ENCODE data around the gene MKRN2. TPM values are rescaled to one million over a fixed set of nuclear protein-coding genes. Genes with fewer than 3 reads are reported as not detected.
"Not testable (repeated sequence)": the region's sequence is repeated elsewhere in the genome, so short reads cannot be mapped to it uniquely, and the experiment has no call there.

MKRN2 gene
- total RNA-seq, 1 experiment from 2014 or later: 29.0 TPM

DNA sequence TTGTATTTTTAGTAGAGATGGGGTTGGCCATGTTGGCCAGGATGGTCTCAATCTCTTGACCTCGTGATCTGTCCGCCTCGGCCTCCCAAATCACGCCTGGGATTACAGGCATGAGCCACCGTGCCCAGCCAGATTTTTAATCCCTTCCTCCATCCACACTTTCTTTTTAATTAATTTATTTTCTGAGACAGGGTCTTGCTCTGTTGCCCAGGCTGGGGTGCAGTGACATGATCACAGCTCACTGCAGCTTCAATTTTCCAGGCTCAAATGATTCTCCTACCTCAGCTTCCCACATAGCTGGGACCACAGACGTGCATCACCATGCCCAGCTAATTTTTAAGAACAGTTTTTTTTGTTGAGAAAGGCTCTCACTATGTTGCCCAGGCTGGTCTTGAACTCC lies 63.4 kb downstream of the MKRN2 start:
- no peaks in the 10 kb centered on the region for H3K27me3 ChIP-seq (ENCODE audit: control insufficient read depth, insufficient read depth, low read length)
- H3K4me3 ChIP-seq (ENCODE audit: insufficient read depth, low read depth, low read length): no peak overlapping the region
- no peak for DNase-seq
- peaks cover 3% of the 10 kb centered on the region for H3K36me3 ChIP-seq (replicated peaks; ENCODE audit: control insufficient read depth, insufficient read depth, low read length)

DNA sequence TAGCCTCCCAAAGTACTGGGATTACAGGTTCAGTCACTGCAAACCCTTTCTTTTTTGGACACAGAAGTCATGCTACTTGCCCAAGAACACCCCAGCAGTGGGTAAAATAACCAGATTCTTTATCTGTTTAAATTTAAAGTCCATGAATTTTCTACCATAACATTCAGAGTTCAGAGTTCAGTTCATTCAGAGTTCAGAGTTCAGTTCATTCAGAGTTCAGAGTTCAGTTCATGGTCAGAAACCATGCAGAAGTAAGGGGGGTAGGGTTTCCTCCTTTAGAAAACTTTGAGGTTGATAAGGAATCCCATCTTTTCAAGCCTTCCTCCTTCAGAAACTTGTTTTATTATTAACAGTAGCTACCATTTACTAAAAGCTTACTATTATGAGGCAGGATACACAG lies 63.8 kb downstream of the MKRN2 start:
- DNase-seq: no peak
- no peaks in the 10 kb centered on the region for H3K27me3 ChIP-seq (ENCODE audit: control insufficient read depth, insufficient read depth, low read length)

DNA sequence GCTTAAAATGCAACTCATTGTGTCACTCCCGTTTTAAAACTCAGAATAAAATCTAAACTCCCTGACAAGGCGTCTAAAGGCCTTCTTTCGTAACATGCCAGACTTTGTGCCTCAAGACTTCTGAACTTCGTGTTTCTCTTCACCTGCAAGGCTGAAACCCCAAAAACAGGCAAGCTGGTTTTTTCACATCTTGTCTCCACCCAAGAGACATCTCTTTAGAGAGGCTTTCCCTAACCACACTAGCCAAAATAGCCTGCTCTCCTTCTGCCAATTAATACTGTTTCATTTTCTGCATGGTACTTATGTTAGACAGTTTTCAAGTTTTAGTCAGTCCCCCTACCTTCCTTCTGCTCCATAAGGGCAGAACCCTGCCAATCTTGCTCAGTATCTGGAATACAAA lies 65.4 kb downstream of the MKRN2 start:
- peaks cover 2% of the 10 kb centered on the region for H3K36me3 ChIP-seq (replicated peaks; ENCODE audit: control insufficient read depth, insufficient read depth, low read length)
- H3K27me3 ChIP-seq (ENCODE audit: control insufficient read depth, insufficient read depth, low read length): no peaks in the 10 kb centered on the region
- DNase-seq: no peak
- no peak overlapping the region for H3K4me3 ChIP-seq (ENCODE audit: insufficient read depth, low read depth, low read length)

More for the DNA sequence above, 63.8 kb downstream of the MKRN2 start:
- no peak overlapping the region for H3K4me3 ChIP-seq (ENCODE audit: insufficient read depth, low read depth, low read length)
- peaks cover 3% of the 10 kb centered on the region for H3K36me3 ChIP-seq (replicated peaks; ENCODE audit: control insufficient read depth, insufficient read depth, low read length)

- no peak overlapping the region for H3K4me3 ChIP-seq (ENCODE audit: insufficient read depth, low read depth, low read length)
- no peak for DNase-seq
- H3K36me3 ChIP-seq (replicated peaks; ENCODE audit: control insufficient read depth, insufficient read depth, low read length): no peaks in the 10 kb centered on the region; the same call in 1 of the 2 replicates
- H3K27me3 ChIP-seq (ENCODE audit: control insufficient read depth, insufficient read depth, low read length): no peaks in the 10 kb centered on the region
Observed at GRCh38 chr3:12624056-12624455, 67.2 kb downstream of the MKRN2 start.

DNA sequence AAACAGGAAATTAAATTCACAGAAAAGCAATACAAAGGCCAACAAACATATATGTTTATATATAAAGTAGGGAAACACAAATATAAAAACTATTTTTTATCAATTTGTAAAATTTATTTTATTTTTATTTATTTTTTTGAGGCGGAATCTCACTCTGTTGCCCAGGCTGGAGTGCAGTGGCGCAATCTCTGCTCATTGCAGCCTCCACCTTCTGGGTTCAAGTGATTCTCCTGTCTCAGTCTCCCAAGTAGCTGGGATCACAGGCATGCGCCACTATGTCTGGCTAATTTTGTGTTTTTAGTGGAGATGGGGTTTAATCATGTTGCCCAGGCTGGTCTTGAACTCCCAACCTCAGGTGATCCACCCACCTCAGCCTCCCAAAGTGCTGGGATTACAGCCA lies 68.1 kb downstream of the MKRN2 start:
- not testable (repeated sequence) for H3K36me3 ChIP-seq (replicated peaks; ENCODE audit: control insufficient read depth, insufficient read depth, low read length); H3K4me3 ChIP-seq (ENCODE audit: insufficient read depth, low read depth, low read length); DNase-seq; H3K27me3 ChIP-seq (ENCODE audit: control insufficient read depth, insufficient read depth, low read length)

DNA sequence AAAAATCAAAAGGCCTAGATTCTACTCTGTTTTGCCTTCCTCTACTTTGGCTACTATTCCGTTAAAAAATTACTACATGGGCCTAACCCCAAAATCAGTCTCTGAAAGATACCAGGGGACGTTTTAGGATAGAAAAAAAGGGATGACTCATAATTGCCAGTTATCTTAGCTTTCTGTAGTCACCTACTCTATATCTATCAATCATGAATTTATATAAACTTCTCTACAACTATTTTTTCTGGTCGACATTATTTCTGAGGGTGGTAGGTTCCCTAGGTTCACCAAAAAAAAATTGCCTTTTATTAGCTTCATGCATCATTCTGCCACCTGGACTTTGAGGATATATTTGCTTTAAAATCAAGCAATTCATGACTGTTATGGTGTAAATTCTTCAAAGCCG lies 70.5 kb downstream of the MKRN2 start:
- H3K27me3 ChIP-seq (ENCODE audit: control insufficient read depth, insufficient read depth, low read length): no peaks in the 10 kb centered on the region
- no peaks in the 10 kb centered on the region for H3K36me3 ChIP-seq (replicated peaks; ENCODE audit: control insufficient read depth, insufficient read depth, low read length)
- no peak overlapping the region for H3K4me3 ChIP-seq (ENCODE audit: insufficient read depth, low read depth, low read length)
- DNase-seq: no peak

DNA sequence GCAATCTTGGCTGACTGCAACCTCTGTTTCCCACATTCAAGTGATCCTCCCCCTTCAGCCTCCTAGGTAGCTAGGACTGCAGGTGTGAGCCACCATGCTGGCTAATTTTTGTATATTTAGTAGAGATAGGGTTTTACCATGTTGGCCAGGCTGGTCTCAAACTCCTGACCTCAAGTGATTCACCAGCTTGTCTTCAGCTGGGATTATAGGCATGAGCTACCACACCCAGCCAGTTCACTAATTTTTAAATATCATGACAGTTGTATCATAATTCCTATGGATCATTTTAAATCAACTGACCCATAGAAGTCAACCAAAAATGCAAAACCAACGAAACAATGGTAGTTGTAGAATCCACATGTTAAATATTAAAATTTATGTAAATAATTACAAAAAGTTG lies 71.9 kb downstream of the MKRN2 start:
- DNase-seq: no peak
- H3K4me3 ChIP-seq (ENCODE audit: insufficient read depth, low read depth, low read length): no peak overlapping the region
- H3K36me3 ChIP-seq (replicated peaks; ENCODE audit: control insufficient read depth, insufficient read depth, low read length): no peaks in the 10 kb centered on the region
- H3K27me3 ChIP-seq (ENCODE audit: control insufficient read depth, insufficient read depth, low read length): no peaks in the 10 kb centered on the region

DNA sequence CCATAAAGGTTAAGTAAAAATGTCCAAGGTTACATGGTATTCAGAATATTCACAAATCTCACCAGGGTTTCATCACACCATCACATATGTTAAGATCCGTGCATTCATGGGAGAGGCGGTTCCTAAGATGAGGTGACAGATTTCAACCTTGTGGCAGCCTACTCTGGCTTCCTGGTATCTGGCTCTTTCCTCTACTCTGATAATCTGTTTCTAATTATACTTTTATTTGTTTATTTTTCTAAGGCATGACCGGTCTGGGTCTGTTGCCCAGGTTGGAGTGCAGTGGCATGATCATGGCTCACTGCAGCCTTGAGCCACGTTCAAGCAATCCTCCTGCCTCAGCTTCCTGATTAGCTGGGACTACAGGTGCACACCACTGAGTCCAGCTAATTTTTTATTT lies 72.7 kb downstream of the MKRN2 start:
- H3K27me3 ChIP-seq (ENCODE audit: control insufficient read depth, insufficient read depth, low read length): no peaks in the 10 kb centered on the region
- DNase-seq: no peak
- no peaks in the 10 kb centered on the region for H3K36me3 ChIP-seq (replicated peaks; ENCODE audit: control insufficient read depth, insufficient read depth, low read length)
- H3K4me3 ChIP-seq (ENCODE audit: insufficient read depth, low read depth, low read length): no peak overlapping the region

DNA sequence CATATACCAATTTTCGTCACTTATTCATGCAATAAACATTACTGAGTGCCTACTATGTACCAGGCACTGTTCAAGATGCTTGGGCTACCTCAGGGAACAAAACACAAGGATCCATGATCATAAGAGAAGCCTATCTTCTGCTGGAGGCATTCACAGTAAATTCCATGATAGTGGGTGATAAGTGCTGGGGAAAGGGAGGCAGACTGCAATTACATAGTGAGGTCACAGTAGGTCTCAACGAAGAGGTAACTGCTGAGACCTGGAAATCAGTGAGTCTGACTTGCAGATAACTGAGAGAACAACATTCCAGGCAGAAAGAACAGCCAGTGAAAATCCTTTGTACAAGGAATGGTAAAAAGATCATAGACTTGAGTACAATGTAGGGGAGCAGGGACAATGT lies 73.4 kb downstream of the MKRN2 start:
- H3K36me3 ChIP-seq (replicated peaks; ENCODE audit: control insufficient read depth, insufficient read depth, low read length): no peaks in the 10 kb centered on the region
- no peaks in the 10 kb centered on the region for H3K27me3 ChIP-seq (ENCODE audit: control insufficient read depth, insufficient read depth, low read length)
- no peak for DNase-seq
- no peak overlapping the region for H3K4me3 ChIP-seq (ENCODE audit: insufficient read depth, low read depth, low read length)

GRCh38 chr3:12630843-12631242 lies 74.0 kb downstream of the MKRN2 start:
- not testable (repeated sequence) for H3K4me3 ChIP-seq (ENCODE audit: insufficient read depth, low read depth, low read length); DNase-seq; H3K36me3 ChIP-seq (replicated peaks; ENCODE audit: control insufficient read depth, insufficient read depth, low read length); H3K27me3 ChIP-seq (ENCODE audit: control insufficient read depth, insufficient read depth, low read length)

GRCh38 chr3:12632523-12632922 lies 75.6 kb downstream of the MKRN2 start:
- no peak overlapping the region for H3K4me3 ChIP-seq (ENCODE audit: insufficient read depth, low read depth, low read length)
- H3K36me3 ChIP-seq (replicated peaks; ENCODE audit: control insufficient read depth, insufficient read depth, low read length): no peaks in the 10 kb centered on the region
- H3K27me3 ChIP-seq (ENCODE audit: control insufficient read depth, insufficient read depth, low read length): no peaks in the 10 kb centered on the region
- no peak for DNase-seq

DNA sequence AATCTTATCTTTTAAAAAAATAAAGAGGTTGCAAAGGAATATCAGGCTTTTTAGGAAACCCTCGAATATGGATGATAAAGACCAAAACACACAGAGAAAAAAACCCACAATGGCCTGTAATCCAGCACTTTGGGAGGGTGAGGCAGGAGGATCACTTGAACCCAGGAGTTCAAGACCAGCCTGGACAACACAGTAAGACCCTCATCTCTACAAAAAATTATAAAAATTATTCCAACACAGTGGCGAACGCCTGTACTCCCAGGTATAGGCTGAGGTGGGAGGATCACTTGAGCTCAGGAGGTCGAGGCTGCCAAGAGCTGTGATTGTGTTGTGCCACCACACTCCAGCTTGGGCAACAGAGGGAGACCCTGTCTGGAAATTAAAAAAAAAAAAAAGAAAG lies 76.2 kb downstream of the MKRN2 start:
- no peak for DNase-seq
- H3K27me3 ChIP-seq (ENCODE audit: control insufficient read depth, insufficient read depth, low read length): no peaks in the 10 kb centered on the region
- no peaks in the 10 kb centered on the region for H3K36me3 ChIP-seq (replicated peaks; ENCODE audit: control insufficient read depth, insufficient read depth, low read length)
- no peak overlapping the region for H3K4me3 ChIP-seq (ENCODE audit: insufficient read depth, low read depth, low read length)

Other genes with a start within 250 kb of the MKRN2 start
- gene TSEN2, start 72.6 kb upstream of the MKRN2 start, total RNA-seq (2014; rRNA removed; shearing (Covaris generic)): 17.1 and 19.3 TPM in 2 replicates
- not detected in 2 replicates for gene MKRN2OS, start 11.6 kb upstream of the MKRN2 start, total RNA-seq (2014; rRNA removed; shearing (Covaris generic))
- 158 and 164 TPM in 2 replicates for gene RAF1, start 107.0 kb downstream of the MKRN2 start, total RNA-seq (2014; rRNA removed; shearing (Covaris generic))
- gene TMEM40, start 202.2 kb downstream of the MKRN2 start, total RNA-seq (2014; rRNA removed; shearing (Covaris generic)): 1.8 TPM in 1 of 2 replicates, not detected in the other
- 16.7 and 17.4 TPM in 2 replicates for gene CAND2, start 239.6 kb downstream of the MKRN2 start, total RNA-seq (2014; rRNA removed; shearing (Covaris generic))

Data from H7 (cell line).